Neuron (in vitro differentiated cells): ENCODE data around the gene TMEM256.

Experiments
- H2AFZ ChIP-seq: one replicate; pipeline ENCODE4 v1.6.1; 2013; ENCODE audit warnings: low read depth, mild to moderate bottlenecking, inconsistent platforms, low read length, moderate library complexity
- H3K27me3 ChIP-seq: one replicate; pipeline ENCODE4 v1.6.1; 2013; ENCODE audit warnings: low read length; ENCODE audit not compliant: insufficient read depth
- H3K36me3 ChIP-seq: one replicate; pipeline ENCODE4 v1.6.1; 2013; ENCODE audit warnings: low read length; ENCODE audit not compliant: insufficient read depth
- H3K4me1 ChIP-seq: one replicate; pipeline ENCODE4 v1.6.1; 2013; ENCODE audit warnings: low read length; ENCODE audit not compliant: insufficient read depth
- H3K4me3 ChIP-seq: 2 replicates; pipeline ENCODE4 v1.5.1; 2013; ENCODE audit warnings: mild to moderate bottlenecking, low read length, moderate library complexity
- H3K9me3 ChIP-seq: one replicate; pipeline ENCODE4 v1.6.1; 2013; ENCODE audit warnings: low read length

The TMEM256 gene

DNA sequence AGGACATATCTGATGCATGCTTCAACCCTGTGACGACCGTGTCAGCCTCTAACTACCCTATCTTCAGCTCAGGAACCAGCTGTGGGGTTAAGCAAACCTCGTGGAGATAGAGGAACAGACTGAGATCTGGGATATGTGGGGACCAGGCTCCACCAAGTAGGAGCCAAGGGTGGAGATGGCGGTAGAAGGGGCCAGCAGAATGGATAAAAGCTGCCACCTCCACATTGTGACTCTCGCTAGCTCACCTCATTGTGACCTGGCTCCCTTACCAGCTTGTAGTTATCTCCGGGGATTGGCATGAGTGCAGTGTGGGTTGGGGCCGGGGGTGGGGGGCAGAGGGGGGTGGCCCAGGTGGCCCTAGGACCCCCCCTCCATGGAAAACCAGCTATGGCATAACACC, 21.4 kb upstream of the TMEM256 start, which contains the start of gene SPEM2:
Gene SPEM2 (plus strand): TSS at position 301 of the 400 bp plus-strand sequence. CDS start 73 bp downstream, at position 374.
- H2AFZ ChIP-seq = no peak within 1 kb of the TSS
- H3K27me3 ChIP-seq = no peaks in the 10 kb centered on the region
- H3K4me1 ChIP-seq = peaks cover 13% of the 10 kb centered on the region
- no peaks in the 10 kb centered on the region for H3K9me3 ChIP-seq
- H3K4me3 ChIP-seq = no peak within 1 kb of the TSS
- H3K36me3 ChIP-seq = no peaks in the 10 kb centered on the region

GRCh38 chr17:7423679-7424078, 19.8 kb upstream of the TMEM256 start:
- Histone ChIP-seq H3K36me3 (no peaks in the 10 kb centered on the region), H2AFZ (no peak overlapping the region), H3K4me3 (no peak overlapping the region), H3K4me1 (peaks cover 29% of the 10 kb centered on the region), H3K27me3 (no peaks in the 10 kb centered on the region), H3K9me3 (no peaks in the 10 kb centered on the region)

GRCh38 chr17:7421186-7421585, 17.3 kb upstream of the TMEM256 start:
- no peak overlapping the region for H3K4me3 ChIP-seq
- no peaks in the 10 kb centered on the region for H3K9me3 ChIP-seq
- H3K36me3 ChIP-seq = peaks cover 11% of the 10 kb centered on the region
- no peaks in the 10 kb centered on the region for H3K27me3 ChIP-seq
- peaks cover 39% of the 10 kb centered on the region for H3K4me1 ChIP-seq
- H2AFZ ChIP-seq = no peak overlapping the region

GRCh38 chr17:7419819-7420610, 16.1 kb upstream of the TMEM256 start, which contains the start of gene SPEM1:
TSS of gene SPEM1 (plus strand) at chr17:7420324. CDS start at chr17:7420385, 61 bp downstream.
- Histone ChIP-seq H3K4me1 (peaks cover 39% of the 10 kb centered on the region), H2AFZ (no peak within 1 kb of the TSS), H3K36me3 (peaks cover 21% of the 10 kb centered on the region), H3K4me3 (no peak within 1 kb of the TSS), H3K27me3 (no peaks in the 10 kb centered on the region), H3K9me3 (no peaks in the 10 kb centered on the region)

GRCh38 chr17:7418472-7419152, 14.7 kb upstream of the TMEM256 start:
- no peaks in the 10 kb centered on the region for H3K27me3 ChIP-seq
- peaks cover 34% of the 10 kb centered on the region for H3K36me3 ChIP-seq
- H3K4me1 ChIP-seq = peaks cover 39% of the 10 kb centered on the region
- no peak overlapping the region for H3K4me3 ChIP-seq
- H3K9me3 ChIP-seq = no peaks in the 10 kb centered on the region
- H2AFZ ChIP-seq = no peak overlapping the region

- no peaks in the 10 kb centered on the region for H3K27me3 ChIP-seq
- peaks cover 44% of the 10 kb centered on the region for H3K36me3 ChIP-seq
- no peak overlapping the region for H2AFZ ChIP-seq
- H3K4me1 ChIP-seq = peaks cover 39% of the 10 kb centered on the region
- no peaks in the 10 kb centered on the region for H3K9me3 ChIP-seq
- no peak overlapping the region for H3K4me3 ChIP-seq
Measured at GRCh38 chr17:7417056-7417655, 13.3 kb upstream of the TMEM256 start.

GRCh38 chr17:7416323-7416722, 12.4 kb upstream of the TMEM256 start:
- Histone ChIP-seq H3K4me1 (peaks cover 36% of the 10 kb centered on the region), H3K27me3 (no peaks in the 10 kb centered on the region), H2AFZ (no peak overlapping the region), H3K4me3 (no peak overlapping the region), H3K9me3 (no peaks in the 10 kb centered on the region), H3K36me3 (peaks cover 46% of the 10 kb centered on the region)

- Histone ChIP-seq H3K36me3 (peaks cover 48% of the 10 kb centered on the region), H2AFZ (no peak overlapping the region), H3K4me1 (peaks cover 31% of the 10 kb centered on the region), H3K4me3 (no peak overlapping the region), H3K9me3 (no peaks in the 10 kb centered on the region), H3K27me3 (no peaks in the 10 kb centered on the region)
Measured at GRCh38 chr17:7415784-7416183, 11.9 kb upstream of the TMEM256 start.

- Histone ChIP-seq H3K4me3 (no peak overlapping the region), H2AFZ (no peak overlapping the region), H3K9me3 (no peaks in the 10 kb centered on the region), H3K4me1 (peaks cover 21% of the 10 kb centered on the region), H3K36me3 (peaks cover 57% of the 10 kb centered on the region), H3K27me3 (no peaks in the 10 kb centered on the region)
Measured at GRCh38 chr17:7414837-7415236, 10.9 kb upstream of the TMEM256 start.

DNA sequence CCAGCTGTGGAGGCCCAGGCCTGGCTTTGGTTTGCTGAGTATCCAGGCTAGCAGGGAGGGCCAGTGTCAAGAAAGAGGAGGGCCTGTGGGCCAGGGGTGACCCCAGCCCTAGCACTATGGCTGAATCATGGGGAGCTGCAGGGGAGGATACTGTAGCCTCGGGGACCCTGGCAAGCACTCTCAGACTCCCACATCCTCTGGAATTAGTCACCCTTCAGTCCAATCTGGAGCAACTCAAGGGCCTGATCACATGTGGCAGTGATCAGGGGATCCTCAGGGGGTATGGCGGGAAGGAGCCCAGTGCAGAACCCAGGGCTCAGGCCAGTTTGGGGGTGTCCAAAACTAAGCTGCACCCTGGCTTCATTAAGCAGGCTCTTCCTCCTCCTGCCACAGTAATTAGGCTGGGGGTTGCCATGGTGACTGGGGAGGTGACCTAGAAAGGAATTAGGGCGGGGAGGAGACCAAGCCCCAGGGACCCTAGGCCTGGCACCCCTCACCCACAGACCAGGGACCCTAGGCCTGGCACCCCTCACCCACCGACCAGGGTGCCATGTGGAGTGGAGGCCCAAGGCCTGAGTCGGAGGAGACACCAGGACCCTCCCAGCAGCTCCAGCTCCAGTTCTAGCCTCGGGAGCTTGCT, 9.6 kb upstream of the TMEM256 start:
- no peak overlapping the region for H3K4me3 ChIP-seq
- H3K9me3 ChIP-seq = no peaks in the 10 kb centered on the region
- peaks cover 8% of the 10 kb centered on the region for H3K4me1 ChIP-seq
- peaks cover 71% of the 10 kb centered on the region for H3K36me3 ChIP-seq
- no peak overlapping the region for H2AFZ ChIP-seq
- H3K27me3 ChIP-seq = no peaks in the 10 kb centered on the region

DNA sequence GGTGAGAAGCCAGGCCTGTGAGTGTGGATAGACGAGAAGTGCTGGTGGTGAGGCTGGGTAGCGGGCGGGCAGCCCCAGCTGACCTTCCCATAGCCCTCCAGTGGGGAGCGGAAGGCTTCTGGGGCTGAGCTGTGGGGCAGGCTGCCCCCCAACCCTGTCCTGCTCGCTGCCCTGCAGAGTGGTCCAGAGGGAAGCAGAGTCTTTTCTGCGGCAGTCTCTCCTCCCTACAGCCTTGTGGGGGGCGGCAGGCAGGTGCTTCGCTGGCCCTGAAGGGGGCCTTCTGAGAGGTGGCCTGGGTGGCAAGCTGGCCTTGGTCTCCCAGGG, 7.5 kb upstream of the TMEM256 start:
- Histone ChIP-seq H3K36me3 (peaks cover 63% of the 10 kb centered on the region), H2AFZ (no peak overlapping the region), H3K9me3 (no peaks in the 10 kb centered on the region), H3K4me3 (no peak overlapping the region), H3K27me3 (no peaks in the 10 kb centered on the region), H3K4me1 (peaks cover 10% of the 10 kb centered on the region)

GRCh38 chr17:7410634-7411426, 6.9 kb upstream of the TMEM256 start:
- Histone ChIP-seq H3K4me1 (peaks cover 16% of the 10 kb centered on the region), H2AFZ (no peak overlapping the region), H3K9me3 (no peaks in the 10 kb centered on the region), H3K4me3 (no peak overlapping the region), H3K27me3 (no peaks in the 10 kb centered on the region), H3K36me3 (peaks cover 61% of the 10 kb centered on the region)
